Stimulated activated CD8-positive, alpha-beta memory T cell treated with anti-CD3 and anti-CD28 coated beads, Interleukin-4, amount 100 ng/mL, for 1 hour (primary cell): ENCODE measurements around the gene KAZN.
A peak's percentile ranks its signal among the peaks of the same experiment; 100 is the strongest.
"Not testable (repeated sequence)": the region's sequence is repeated elsewhere in the genome, so short reads cannot be mapped to it uniquely, and the experiment has no call there.

Experiments used
- DNase-seq, 2 donors: peaks; one replicate each; pipeline ENCODE4 v3.0.0-alpha.2; 2020; ENCODE audit warnings: low read depth in 2 of 2, low spot score in 1 of 2

Gene KAZN

GRCh38 chr1:15115542-15116330 is 517.3 kb downstream of the KAZN start:
- DNase-seq = no peak

DNA sequence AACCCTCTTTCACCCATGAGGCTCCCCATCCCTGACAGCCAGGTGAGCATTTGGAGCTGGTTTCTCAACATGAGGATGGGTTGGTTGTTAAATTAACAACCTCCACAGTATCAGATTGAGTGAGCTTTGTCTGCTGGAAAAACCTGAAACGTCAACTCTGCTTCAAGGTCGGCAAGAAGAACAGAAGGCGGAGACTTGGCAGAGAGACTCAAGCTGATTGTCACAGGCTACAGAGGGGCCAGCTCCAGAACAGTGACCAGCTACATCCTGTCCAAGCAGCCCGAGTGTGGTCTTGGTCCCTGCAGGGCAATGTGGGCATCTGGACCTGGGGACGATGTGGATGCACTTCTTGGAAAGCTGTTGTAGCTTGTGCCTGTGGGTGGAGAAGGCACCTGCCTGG is 518.5 kb downstream of the KAZN start:
- DNase-seq = no peak

- no peak for DNase-seq
Measured at GRCh38 chr1:15117671-15118325, 519.3 kb downstream of the KAZN start.

GRCh38 chr1:15118579-15118978 is 520.1 kb downstream of the KAZN start:
- DNase-seq = no peak

DNA sequence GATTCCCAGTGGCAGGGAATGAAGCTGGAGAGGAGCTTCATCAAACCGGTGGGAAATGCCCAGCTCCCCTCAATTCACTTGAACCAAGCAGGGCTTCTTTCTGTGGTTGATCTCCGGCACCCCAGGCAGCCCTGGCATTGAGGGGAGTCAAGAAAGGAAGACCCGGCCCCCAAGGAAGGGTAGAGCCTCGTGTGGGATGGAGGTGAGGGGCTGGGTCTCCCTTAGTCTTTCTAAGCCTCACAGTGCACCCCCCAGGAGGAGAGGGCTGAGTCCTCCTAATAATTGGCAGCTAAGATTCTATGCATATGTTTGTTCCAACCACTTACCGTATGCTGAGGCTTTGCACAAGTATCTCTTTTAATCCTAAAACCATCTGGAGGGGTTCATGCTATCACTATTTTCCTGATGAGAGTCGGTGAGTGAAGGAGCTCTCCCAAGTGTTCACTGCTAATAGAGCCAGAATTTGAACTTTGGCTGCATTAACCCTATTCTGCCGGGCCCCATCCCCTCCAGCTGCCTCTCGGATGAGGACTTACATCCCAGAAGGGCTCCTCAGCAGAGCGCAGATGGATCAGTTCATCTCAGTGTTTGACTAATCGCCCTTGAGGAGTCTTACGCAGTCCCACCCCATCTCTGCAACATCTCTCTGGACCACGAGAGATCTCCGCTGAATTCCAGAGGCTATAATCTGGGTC is 521.9 kb downstream of the KAZN start:
- no peak for DNase-seq

DNA sequence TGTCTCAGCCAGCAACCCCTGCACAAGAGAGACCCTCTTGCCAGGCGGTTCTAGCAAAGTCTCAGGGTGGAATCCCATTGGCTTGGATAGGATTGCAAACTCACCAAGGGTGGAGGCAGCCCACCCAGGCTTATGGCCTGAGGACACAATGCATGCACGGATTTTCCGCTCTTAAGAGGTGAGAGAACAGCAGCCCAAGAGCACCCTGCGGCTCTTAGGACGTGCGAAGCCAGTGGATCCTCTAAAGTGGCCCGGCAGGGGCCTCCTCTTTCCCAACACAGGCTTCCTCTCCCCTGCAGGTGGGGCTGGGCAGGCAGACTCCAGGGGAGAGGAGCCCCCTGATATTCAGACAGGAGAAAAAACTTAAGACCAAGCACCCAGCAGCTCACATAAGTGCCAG is 523.8 kb downstream of the KAZN start:
- DNase-seq = no peak

- no peak for DNase-seq
Measured at GRCh38 chr1:15123270-15123669, 524.8 kb downstream of the KAZN start.

DNA sequence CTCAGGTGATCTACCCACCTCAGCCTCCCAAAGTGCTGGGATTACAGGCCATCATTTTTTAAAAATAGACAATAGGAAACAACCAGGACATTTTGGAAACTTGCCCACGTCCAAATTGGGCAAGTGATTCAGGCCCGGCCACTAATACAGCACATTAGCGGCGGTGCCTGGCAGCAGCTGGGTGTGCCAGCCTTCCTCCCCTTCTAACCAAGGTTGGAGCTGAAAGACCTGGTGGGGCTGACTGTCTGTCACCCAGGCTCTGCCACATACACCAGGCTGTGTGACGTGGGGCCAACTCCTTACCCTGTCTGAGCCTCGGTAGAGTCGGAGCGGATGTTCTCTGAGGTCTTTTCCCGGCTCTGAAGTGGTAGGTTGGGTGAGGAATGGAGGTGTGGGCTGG is 525.4 kb downstream of the KAZN start:
- no peak for DNase-seq

DNA sequence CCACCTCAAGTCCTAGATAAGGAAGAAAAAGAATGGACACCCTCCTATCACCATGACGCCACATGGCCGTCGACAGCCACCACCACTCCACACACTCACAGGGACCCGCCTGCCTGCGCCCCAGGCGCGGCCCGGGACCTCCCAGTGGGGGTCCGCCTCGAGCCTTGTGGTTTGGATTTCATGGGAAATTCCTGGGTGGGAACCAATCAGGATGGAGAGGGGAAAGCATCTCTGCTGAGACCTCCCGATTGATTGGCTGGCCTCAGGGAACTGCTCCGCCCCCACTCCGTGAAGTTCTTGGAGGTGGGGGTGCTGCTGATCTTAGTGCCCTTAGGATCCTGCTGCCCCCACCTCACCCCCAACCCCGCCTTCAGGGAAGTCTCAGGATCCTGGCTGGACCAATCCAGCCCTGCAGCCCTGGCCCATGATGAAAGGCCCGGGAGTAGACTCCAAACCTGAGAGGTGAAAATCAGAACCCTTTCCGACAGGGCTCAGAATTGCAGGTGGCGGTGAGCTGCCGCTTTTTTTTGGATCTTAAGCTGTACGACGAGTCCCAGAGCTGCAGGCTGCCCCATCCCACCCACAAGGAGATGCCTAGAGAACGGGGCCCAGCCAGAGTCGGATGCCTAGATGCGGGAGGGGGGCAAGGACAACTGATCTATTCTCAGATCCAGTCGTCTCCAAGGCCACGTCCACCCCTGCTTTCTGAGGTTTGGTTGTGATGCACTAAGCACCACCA is 526.0 kb downstream of the KAZN start:
- DNase-seq = no peak

- DNase-seq = no peak
Measured at GRCh38 chr1:15125101-15125745, 526.7 kb downstream of the KAZN start.

DNA sequence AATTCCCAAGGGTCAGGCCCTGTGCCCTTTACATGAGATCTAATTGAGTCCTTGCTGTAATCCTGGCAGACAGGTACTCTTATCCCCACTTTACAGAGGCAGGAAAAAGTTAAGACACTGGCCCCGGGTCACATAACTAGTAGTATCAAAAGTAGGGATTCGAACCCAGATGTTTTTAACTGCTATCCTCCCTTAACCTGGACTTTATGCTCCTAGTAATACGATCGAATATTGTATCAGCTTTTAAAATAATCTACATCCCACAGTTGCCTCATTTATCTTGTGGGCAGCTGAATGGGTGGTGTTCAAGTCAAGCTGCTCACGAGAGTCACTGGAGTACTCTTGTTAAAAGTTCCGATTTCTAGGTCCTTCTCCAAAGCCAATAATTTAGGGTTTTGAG is 529.6 kb downstream of the KAZN start:
- DNase-seq = no peak

GRCh38 chr1:15128520-15129313 is 530.2 kb downstream of the KAZN start:
- DNase-seq = peak; percentile 28 to 53

DNA sequence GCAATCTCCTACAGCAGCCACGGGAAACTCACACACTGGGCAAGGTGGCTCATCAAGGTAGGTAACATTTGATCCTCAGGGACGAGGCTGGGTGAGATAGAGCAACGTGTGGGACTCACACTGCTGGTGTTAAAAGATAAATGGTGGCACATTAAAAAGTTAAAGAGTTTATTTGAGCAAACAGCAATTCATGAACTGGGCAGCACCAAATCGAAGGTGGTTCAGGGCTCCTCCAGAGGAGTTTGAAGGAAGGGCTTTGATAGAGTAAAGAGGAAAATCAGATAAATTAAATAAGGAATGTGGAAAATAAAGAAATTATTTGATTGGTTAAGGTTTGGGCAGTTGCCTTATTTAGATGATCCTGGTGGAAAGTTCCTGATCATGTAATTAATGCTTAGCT is 531.5 kb downstream of the KAZN start:
- no peak for DNase-seq

DNA sequence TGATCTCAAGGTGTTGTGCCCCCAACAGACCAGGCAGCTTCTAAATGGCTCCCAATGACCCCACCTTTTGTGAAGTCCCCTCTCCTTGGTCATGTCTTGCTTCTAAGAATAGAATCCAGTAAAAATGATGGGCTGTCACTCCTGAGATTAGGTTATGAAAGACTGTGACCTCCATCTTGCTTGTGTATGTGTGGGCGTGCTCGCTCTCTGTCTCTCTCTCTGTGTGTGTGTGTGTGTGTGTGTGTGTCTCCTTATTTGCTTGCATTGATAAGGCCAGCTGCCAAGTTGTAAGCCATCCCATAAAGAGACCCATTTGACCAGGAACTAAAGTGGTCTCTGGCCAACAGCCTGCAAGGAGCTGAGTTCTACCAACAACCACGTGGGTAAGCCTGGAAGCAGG is 532.1 kb downstream of the KAZN start:
- DNase-seq = no peak

GRCh38 chr1:15132965-15133364 is 534.5 kb downstream of the KAZN start:
- DNase-seq = no peak

DNA sequence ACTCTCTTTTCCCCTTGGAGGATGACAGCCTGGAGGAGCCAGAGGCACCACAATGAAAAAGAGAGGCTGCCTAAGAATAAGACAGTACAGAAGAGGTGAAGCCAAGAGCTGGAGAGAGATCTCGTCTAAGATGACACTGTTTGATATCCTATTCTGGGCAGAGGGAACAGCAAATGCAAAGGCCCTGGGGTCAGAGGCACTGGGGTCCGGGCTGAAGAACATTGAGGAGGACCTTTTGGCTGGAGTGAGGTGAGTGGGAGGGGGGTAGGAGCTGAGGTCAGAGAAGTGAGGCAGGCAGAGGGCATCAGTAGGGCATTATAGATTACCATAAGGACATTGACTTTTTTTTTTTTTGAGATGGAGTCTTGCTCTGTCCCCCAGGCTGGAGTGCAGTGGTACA is 535.8 kb downstream of the KAZN start:
- no peak for DNase-seq

- DNase-seq = not testable (repeated sequence)
Measured at GRCh38 chr1:15135604-15136003, 537.1 kb downstream of the KAZN start.

- no peak for DNase-seq
Measured at GRCh38 chr1:15137809-15138208, 539.3 kb downstream of the KAZN start.

- no peak for DNase-seq
Measured at GRCh38 chr1:15139654-15140350, 541.3 kb downstream of the KAZN start.
